Hippocampal formation (tissue), 2 donors: ENCODE measurements around the gene MMP24.

Experiments
- DNase-seq, 2 donors: peaks; one replicate each; lab custom pipeline; 2025; lab: John Stamatoyannopoulos, UW

Gene MMP24

DNA sequence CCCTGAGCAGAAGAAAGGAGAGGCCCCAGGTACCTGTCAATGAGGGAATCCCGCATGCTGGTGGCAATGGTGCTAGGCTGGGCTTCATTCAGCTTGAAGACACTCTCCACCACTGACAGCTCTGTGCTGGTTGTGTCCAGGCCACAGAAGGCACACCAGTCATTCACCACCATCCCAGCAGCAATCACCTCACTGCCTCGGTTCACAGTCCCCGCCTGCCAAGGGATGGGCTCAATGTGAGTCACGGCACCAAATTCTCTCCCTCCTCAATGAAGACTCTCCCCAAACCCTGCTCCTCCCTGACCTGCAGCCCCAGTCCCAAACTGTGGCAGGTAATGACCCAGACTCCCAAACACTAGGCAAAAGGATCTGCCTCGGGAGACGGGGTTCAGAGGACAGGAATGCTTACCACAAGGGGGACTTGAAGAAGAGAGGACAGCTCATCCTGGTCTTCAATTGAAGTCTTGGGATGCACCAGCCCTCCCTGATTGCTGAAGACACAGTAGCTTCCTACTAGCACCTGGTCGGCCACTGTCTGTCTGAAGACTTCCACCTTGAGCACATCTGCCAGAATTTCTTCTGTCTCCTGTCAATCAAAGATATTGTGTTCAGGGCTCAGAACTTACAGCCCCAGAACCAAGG is 53.2 kb downstream of the MMP24 start:
- no peak for DNase-seq

GRCh38 chr20:35280523-35280922 is 54.0 kb downstream of the MMP24 start:
- no peak for DNase-seq

- DNase-seq: no peak
These were observed 55.1 kb downstream of the MMP24 start for GRCh38 chr20:35281506-35282101.

DNA sequence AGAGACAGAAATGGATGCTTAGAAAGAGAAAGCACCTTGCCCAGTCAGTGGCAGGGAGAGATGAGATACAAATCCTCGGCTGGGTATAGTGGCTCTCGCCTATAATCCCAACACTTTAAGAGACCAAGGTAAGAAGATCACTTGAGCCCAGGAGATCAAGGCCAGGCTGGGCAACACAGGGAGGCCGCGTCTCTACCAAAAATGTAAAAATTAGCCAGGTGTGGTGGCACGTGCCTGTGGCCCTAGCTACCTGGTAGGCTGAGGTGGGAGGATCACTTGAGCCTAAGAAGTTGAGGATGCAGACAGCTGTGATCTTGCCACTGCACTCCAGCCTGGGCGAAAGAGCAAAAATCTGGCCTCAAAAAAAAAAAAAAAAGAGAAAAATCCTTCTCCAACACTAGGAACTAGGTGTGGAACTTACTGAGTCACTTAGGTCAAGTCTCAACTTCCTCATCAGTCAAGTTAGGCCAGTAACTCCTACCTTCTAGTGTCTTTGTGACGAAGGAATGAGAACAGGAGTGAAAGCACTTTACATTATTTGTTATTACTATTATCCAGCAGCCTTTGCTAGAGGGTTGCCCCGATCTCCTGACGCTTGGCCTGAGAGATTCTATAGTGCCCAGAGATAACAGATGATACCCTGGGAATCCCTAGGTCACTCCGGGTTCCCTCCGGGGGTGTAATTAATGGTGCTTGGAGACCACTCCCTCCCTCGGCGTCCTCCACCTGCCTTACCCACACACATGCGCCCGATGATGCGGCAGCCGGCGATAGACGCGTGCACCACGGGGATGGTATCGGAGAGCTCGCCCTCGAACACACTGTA is 57.2 kb downstream of the MMP24 start:
- no peak for DNase-seq

DNA sequence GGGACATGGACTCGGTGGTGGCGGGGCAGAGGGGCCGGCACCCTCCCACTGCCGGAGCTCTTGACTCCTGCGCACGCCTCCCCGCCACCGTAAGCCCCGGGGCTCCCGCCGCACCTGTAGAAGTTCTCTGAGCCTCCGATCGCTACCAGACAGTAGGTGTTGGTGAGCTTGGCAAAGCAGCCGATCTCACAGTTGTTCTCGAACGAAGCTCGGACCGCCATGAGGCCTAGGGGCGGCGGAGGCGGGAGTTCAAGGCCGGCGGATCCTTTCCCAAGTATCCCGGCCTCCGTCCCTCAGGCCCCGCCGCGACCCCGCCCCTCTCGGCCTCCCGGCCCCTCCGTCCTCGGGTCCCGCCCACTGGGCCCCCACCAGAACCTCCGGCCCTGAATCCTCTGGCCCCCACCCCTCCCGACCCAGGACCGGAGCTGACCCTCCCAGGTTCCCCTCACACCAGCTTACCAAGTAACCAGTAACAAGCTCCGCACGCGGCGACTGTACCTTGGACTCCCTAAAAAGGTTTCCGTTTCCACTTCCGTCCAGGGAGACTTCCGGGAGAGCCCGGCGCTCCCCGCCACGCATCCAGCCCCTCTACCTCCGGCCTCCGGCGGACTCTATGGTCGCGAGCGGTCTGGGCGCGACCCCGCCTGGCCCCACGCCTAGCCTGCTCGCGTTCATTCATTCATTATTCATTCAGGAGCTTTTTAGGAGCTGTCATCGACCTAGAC is 57.9 kb downstream of the MMP24 start, which contains the start of gene EIF6:
TSS of gene EIF6 (minus strand) at position 506 of the 725 bp plus-strand sequence. CDS start at position 221, 285 bp downstream.
- DNase-seq: peak; percentile 50 to 64

DNA sequence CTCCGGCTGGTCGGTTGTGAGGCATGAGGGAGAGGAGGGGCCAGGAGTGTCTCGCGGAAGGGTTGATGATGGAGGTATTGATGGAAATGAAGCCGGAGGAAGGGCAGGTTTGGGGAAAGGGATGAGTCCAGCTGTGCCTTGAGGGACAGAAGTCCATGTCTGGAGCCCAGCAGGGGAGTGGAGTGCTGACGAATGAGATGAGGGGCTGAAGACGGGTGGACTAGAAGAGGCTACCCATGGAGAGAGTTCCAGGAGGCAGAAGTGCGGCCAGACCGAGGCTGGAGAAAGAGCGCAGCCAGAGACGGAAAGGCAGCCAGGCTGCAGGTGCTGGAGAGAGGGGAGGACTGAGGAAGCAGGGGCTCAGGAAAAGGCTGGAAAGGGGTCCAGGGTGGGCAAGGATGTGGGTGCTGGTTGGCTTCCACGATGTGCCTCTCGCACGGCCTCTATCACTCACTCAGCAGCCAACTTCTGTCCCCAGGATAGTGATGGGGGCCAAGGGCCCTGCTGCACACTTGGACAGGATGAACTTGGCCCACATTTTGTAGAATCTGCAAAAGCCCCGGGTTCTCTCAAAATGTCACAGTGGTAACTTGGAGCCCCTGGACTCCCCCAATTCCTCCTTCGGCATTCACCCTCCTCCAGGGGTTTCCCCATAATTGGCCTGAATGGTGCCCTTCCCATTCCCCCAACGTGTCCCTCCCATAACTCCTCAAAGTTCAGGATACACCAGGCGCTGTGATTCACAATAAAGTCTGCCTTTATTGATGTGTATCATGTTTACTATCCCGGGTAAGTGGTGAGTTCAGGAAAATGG is 58.7 kb downstream of the MMP24 start:
- no peak for DNase-seq

- DNase-seq: no peak
These were observed 59.3 kb downstream of the MMP24 start for GRCh38 chr20:35285806-35286076.

- DNase-seq: no peak
These were observed 59.8 kb downstream of the MMP24 start for GRCh38 chr20:35286077-35286898.

DNA sequence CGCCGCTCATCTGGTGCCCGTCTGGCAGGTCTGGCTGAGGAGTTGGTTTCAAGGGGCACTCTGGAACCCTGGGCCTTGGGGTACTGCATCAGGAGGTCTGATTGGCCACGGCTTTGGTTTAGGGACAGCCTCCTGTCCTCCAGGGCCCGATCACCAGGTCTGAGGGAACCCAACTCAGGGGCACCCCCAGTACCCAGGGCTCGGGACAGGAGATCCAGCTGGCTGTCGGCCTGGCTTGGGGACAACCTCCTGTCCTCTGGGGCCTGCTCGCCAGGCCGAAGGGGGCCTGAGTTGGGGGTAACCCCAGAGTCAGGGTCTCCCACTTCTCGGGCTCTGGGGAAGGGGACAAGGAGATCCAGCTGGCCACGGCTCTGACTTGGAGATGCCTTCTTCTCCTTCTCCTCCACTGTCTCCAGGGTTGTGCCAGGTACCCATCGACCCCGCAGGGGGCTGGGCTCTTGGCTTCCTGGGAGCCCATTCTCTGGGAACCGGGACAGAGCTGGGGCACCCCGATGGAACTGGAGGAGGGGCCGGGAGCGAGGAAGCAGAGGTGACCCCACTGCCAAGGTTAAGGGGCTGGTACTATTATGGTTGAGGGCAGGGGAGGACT is 60.5 kb downstream of the MMP24 start:
- DNase-seq: no peak

GRCh38 chr20:35287509-35288324 is 61.2 kb downstream of the MMP24 start:
- no peak for DNase-seq

- no peak for DNase-seq
These were observed 62.0 kb downstream of the MMP24 start for GRCh38 chr20:35288325-35289060.

DNA sequence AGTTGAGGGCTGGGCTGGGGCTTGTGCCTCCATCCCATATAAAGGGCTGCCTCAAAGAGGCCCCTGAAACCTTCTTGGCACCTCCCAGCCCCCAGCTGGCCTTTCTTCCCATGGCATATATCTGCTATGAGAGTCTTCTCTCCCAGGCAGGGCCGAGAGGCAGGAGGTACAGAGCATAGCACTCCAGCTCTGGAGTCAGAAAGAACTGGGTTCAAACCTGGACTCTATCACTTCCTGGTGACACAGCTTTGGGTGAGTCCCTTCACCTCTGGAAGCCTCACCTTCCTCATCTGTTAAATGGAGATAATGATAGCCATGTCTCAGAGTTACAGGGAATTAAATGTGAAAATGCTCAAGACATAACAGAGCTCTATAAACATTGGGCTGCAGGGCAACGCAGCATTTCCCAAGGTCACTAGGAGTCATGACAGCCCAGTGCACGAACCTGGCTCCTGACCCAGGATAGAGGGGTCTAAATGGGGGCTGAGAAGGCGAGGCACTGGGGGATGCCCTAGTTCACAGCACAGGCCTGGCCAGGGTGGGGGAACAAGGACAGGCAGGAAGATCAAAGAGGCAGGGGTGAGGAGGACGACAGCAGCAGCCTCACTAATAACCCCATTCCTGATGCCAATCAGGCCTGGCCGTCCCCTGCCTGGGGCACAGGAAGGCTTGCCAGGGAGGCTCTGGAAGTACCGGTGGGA is 63.8 kb downstream of the MMP24 start:
- no peak for DNase-seq

DNA sequence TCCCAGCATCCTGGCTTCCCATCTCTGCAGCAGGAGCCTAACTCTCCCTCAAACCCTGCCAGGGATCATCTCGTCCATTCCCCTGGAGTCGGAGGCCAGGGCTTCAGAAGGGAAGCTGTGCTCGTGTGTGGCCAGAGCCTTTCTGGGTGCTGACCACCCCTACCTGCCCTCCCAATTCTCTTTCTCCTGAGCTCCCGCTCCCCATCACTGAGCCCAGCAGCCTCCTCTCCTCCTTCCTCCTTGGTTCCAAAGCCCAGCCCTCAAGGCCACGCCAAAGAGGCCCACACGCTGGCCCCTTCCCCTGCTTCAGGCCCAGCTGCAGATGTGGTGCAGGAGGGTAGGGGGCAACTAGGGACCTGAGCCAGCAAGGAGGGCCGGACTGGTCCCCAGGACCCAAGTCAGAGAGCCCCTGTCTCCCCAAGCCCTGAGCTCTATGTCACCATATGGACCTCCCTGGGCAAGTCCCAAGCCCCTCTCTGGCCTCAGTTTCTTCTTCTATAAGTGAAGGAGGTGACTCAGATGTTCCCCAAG is 64.5 kb downstream of the MMP24 start:
- no peak for DNase-seq

DNA sequence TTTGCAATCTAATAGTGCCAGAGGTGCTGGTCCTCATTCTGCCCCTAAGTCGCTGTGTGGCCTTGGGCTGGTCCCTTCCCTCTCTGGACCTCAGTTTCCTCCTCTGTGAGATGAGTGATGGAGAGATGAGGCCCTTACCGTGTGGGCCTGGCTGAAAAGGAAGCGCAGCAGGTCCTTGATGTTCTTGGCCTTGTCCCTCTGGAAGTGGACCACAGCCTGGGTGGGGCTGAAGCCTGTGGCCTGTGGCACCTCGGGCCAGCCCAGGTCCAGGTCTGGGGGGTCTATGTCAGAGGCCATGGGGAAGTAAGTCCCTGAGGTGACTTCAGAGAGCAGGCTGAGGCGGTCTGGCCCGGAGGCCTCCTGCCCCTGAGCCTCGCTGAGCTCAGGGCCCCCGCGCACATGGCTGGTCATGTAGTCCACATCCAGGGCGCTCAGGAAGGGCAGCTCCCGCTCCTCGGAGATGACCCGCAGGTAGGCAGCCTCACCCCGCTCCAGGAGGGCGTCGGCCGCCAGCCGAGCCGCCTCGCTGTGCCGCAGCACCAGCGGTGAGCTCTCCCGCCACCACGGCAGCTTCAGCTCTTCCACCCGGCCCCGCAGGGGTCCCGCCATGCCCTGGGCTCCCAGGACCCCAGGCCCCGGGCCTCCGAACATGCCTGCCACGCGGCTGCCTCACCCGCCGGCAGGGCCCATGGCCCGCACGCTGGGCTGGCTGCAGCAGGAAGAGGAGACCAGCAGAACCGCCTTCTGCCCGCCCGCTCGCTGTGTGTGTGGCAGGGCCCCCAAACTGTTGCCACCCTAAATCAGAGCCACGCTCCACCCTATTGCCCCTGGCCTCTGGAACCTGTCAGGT is 65.4 kb downstream of the MMP24 start, which contains the start of gene FAM83C:
TSS of gene FAM83C (minus strand) at position 772 of the 850 bp plus-strand sequence. CDS start at position 651, 121 bp downstream.
- no peak for DNase-seq

DNA sequence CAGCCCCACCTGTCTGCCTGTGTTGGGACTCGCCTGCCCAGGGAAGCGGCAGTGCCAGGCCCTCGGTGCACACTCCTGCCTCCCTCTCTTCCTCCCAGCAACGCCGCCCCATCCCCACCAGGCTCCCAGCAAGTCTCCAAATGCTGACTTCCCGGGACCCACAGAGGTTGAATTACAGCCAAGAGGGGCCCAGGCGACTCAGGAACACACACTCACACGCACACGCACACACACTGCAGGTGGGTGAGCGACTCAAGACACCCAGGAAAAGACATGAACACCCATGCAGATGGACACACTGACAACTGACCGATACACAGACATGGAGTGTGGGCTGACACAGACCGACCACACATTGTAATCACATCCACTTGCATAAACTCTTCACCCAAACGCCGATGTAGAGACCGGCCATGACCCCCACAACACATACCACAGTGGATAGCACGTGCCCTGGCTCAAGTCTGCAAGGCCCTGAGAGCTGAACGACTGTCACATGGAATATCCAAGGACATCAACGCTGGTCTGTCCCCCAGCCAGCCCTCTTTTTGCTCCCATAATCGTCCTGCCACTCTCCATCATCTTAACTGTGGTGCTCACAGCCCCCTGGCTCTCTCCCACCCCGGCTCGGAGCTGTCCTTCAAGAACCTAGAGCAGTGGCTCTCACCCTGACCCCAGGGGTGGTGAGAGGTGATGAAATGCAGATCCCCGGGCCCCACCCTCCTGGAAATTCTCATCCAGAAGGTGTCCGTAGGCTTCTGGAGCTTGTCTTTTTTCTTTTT is 66.2 kb downstream of the MMP24 start:
- no peak for DNase-seq
